ENCODE results near the gene DOCK3.
"Not testable (repeated sequence)": the region's sequence is repeated elsewhere in the genome, so short reads cannot be mapped to it uniquely, and the experiment has no call there.

The DOCK3 gene

DNA sequence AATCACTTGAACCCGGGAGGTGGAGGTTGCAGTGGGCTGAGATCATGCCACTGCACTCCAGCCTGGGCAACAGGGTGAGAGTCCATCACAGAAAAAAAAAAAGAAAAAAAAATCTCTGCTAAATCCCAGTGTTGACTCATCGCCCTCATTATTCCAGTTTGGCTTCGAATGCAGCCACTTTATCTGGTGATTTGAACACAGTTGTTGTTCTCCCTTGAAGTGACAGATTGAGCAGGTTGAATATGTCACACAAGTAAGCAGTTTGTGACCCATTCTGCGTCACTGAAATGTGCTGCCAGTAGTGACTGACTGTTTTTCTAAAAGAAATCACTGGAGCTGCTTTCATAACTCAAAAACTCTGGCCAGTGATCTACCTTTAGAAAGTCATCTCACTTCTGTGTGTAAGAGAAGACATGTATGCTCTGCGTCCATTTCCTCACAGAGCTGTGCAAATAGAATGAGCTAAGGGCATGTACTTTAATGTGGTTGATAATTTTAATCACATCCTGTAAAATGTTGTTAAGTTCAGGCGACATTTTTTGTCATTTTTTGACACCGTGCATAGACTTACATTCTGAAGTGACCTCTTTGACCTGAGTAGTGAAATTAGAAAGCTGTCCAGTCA, 12.5 kb downstream of the DOCK3 start:
- no peak for DNase-seq

DNA sequence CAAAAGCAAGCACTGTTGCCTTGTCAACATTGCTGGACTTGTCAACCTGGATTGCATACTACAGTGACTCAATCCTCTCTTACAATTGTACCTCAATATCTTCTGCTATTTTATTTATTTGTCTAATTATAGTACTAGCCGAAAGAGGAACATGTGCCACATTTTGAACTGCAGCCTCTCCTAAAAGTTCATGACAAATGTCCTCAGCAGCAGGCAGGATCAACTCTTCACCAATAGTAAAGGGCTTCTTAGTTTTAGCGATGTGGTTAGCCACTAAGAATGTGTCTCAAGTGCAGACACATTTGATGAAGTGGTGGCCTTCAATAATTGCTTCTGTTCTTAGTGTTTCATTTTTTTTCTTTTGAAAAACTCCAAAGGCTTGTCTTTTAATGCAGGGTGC, 13.2 kb downstream of the DOCK3 start:
- DNase-seq = no peak

DNA sequence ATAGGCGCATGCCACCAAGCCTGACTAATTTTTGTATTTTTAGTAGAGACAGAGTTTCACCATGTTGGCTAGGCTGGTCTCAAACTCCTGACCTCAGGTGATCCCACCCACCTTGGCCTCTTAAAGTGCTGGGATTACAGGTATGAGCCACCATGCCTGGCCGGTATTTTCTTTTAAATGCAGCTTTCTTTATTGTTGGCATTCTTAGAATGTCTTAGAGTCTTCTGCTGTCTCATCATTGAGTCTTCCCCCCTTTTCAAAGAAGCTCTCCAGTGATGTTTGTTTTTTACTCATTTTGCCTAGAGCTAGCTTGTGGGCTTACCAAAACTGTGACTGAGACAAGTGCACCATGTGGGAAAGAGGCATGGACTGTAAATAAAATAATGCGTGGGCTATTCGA, 13.9 kb downstream of the DOCK3 start:
- not testable (repeated sequence) for DNase-seq

DNA sequence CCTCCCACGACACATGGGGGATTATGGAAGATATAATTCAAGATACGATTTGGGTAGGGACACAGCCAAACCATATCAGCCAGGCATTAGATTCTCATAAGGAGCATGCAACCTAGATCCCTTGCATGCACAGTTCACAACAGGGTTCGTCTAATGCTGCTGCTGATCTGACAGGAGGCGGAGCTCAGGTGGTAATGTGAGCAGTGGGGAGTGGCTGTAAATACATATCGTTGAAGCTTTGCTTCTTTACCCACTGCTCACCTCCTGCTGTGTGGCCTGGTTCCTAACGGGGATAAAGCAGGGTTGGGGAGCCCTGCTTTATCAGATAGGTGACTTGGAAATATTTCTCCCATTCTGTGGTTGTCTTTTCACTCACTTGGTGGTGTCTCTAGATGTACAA, 14.8 kb downstream of the DOCK3 start:
- no peak for DNase-seq

DNA sequence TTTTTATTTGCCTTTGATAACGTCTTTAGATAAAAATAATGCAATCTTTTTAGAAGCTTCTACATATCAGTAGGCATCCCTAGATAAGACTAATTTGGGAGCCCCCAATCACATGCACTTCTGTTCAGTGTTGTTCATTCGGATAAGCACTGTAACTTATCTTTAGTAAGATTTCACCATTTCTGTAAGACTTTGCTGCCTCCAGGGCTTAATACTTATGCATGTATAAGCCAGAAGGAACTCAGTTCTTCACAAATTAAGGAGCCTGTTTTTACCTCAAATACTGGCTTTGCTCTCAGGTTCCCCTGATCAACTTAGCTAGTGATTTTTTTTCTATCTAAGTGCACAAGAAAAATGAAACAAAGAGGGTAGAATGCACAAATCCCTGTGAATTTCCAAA, 20.3 kb downstream of the DOCK3 start:
- DNase-seq = no peak

DNA sequence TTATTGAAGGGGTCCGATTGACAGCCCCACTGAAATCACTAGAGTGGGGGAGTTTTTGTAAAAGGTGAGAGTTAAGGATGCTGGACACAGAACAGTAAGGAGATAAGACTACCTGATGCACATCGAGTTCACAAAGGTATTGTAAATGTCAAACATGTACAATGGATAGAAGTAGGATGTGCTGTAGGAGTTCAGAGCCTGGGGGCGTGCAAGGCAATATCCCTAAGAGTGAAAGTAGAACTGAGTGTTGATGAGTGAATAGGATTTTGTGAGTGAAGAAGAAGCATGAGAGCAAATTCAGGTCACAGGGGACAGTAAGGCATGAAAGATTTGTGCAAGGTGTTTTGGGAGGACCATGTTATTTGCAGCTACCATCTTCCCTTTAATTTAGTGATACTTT, 21.5 kb downstream of the DOCK3 start:
- DNase-seq = no peak

DNA sequence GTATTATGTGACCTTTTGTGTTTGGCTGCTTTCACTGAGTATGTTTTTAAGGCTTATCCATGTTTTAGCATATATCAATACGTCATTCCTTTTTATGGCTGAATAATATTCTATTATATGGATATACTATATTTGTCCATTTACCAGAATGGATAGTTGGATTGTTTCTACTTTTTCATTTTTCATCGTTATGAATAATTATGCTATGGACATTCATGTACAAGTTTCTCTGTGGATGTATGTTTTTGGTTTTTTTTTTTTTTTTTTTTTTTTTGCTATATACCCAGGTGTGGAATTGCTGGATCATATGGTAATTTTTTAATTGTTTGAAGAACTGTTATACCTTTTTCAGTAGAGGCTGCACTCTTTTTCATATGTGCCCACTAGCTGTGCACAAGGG, 23.5 kb downstream of the DOCK3 start:
- DNase-seq = no peak

DNA sequence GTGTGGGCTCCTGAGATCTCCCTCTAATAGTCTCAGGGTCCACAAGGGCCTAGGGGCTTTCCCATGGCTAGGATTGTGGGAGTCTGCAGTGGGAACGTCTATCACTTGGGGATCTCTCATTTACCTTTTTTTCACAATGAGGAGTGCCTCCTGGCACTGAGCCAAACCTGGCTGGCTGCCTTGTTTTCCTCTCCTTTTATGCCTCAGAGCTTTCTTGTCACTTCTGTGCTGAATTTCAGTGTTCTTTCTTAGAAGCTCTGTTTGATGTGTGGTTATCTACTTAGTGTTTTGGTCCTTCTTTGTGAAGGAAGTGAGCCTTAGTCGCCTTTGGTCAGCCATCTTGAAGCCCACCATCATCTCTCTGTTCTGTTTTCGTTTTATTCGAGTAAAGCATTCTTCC, 33.9 kb downstream of the DOCK3 start:
- peak; percentile 10 for DNase-seq

DNA sequence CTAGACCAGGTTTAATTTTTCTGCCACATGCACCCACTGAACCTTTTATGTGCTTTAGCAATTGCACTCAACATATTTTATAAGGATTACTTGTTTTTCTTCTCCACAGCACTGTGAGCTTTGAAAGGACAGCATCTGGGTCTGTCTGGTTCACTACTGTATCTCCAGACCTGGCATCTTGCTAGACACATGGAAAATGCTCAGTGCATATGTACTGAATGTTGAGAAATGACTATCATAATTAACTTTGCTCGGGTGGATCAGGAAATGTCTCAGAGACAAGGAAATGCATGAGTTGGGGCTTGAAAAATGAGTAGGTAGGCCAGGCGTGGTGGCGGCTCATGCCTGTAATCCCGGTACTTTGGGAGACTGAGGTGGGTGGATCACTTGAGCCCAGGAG, 40.2 kb downstream of the DOCK3 start:
- no peak for DNase-seq

DNA sequence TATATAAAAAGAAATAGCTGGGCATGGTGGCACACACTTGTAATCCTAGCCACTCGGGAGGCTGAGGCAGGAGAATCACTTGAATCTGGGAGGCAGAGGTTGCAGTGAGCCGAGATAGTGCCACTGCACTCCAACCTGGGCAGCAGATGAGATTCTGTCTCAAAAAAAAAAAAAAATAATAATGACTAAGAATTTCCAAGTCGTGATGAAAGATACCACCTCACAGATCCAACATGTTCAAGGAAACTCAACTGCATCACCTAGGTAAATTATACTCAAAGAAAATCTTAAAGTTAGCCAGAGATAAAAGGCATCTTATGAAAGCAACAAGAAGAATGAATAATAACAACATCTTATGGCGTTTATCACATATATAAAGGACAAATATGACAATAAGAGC, 50.1 kb downstream of the DOCK3 start:
- no peak for DNase-seq

DNA sequence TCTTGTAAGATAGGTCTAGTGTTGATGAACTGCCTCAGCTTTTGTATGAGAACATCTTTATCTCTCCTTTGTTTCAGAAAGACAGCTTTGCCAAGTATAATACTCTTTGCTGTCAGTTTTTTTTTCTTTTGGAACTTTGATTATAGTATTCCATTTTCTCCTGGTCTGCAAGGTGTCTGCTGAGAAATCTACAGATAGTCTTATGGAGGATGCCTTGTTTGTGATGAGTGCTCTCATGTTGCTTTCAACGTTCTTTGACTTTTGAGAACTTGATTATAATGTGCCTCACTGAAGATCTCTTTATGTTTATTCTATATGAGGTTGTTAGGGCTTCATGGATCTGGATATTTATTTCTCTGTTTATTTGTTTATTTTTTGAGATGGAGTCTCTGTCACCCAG, 60.3 kb downstream of the DOCK3 start:
- DNase-seq = no peak

DNA sequence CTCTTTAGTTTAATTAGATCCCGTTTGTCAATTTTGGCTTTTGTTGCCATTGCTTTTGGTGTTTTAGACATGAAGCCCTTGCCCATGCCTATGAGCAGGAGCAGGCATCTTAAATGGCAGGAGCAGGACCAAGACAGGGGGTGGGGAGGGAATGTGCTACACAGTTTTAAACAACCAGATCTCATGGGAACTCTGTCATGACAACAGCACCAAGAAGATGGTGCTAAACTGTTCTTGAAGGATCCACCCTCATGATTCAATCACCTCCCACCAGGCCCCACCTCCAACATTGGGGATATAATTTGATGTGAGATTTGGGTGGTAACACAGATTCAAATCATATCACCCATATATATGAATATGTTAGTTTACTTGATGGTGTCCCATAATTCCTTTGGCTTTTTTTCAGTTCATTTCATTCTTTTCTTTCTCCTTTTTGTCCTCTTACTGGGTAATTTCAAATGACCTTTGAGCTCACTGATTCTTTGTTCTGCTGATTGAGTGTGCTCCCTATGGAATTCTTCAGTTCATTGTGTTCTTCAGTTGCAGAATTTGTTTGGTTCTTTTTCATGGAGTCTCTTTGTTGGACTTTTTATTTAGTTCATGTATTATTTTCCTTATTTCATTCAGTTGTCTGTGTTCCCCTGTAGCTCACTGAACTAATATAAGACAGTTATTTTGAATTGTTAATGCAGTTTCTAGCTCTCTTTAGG, 62.6 kb downstream of the DOCK3 start:
- DNase-seq = no peak

DNA sequence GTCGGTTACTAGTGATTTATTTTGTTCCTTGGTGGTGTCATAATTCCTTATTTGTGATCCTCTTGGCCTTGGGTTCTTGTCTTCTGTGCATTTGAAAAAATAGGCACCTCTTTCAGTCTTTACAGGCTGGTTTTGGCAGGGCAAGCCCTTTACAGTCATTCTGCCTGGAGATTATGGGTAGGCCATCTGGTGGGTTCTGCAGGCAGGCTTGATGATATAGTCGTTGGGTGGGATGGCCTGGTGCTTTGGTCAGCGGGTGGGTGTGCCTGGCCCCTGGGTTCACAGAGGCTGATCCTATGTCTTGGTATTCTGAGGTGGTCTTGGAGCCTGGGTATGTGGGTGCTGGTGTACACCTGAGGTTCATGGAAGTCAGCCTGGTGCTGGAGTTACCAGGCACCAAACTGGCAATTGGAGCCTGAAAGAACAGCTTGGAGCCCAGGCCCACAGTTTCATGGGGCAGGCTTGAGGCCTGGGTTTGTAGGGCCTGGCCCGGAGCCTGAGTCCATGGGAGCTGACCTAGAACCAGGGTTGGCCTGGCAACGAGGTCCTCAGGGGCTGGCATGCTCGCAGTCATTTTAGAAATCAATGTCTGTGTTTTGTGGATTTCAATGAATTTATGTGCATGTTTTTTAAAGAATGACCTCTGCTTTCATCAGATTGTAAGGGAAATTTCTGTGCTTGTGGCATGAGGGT, 63.3 kb downstream of the DOCK3 start:
- DNase-seq = no peak

DNA sequence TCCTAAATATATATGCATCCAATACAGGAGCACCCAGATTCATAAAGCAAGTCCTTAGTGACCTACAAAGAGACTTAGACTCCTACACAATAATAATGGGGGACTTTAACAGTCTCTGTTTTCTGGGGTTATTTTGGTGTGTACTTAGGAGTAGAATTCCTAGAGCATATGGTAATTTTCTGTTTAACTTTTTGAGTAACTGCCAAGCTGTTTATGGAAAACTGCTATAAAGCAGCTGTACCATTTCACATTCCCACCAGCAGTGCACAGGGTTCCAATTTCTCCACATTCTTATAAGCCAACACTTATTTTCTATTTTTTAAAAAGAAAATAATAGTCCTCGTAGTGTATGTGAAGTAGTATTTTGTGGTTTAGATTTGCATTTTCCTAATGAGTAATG, 68.9 kb downstream of the DOCK3 start:
- DNase-seq = no peak

DNA sequence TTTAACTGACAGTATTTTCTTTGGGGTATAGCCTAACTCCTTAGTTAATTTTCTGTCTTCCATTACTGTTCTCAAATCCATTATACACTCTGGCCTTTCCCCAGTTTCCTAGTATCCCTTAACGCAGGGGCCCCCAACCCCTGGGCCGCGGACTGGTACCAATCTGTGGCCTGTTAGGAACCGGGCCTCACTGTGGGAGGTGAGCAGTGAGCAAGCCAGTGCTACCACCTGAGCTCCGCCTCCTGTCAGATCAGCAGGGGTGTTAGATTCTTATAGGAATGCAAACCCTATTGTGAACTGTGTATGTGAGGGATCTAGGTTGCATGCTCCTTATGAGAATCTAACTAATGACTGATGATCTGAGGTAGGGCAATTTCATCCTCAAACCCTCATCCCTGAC, 75.1 kb downstream of the DOCK3 start:
- DNase-seq = no peak

DNA sequence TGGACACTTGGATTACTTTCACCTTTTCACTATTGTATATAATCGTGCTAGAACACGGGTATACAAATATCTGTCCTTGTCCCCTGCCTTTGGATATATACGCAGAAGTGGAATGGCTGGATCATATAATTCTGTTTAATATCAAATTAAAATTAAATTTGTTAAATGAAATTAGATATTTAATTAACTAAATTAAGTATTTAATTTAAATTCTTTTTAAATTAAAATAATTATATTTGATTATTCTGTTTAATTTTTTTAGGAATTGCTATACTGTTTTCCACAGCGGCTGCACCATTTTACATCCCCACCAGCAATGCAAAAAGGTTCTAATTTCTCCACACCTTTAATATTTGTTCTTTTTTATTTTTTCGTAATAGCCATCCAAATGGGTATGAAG, 84.3 kb downstream of the DOCK3 start:
- DNase-seq = no peak

DNA sequence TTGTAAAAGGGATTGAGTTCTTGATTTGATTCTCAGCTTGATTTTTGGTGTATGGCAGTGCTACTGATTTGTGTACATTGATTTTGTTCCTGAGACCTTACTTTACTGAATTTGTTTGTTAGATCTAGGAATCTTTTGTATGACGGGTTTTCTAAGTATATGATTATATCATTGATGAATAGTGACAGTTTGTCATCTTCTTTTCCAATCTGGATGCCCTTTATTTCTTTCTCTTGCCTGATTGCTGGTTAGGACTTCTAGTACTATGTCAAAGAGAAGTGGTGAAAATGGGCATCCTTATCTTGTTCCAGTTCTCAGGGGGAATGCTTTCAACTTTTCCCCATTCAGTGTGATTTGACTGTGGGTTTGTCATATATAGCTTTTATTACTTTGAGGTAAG, 103.0 kb downstream of the DOCK3 start:
- no peak for DNase-seq

DNA sequence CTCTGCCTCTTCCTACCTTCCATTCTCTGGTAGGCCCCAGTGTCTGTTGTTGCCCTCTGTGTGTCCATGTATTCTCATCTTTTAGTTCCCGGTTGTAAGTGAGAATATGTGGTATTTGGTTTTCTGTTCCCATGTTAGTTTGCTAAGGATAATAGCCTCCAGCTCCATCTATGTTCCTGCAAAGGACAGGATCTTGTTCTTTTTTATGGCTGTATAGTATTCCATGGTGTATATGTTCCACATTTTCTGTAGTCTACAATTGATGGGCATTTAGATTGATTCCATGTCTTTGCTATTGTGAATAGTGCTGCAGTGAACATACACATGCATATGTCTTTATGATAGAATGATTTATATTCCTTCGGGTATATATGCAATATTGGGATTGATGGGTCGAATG, 107.0 kb downstream of the DOCK3 start:
- DNase-seq = not testable (repeated sequence)

DNA sequence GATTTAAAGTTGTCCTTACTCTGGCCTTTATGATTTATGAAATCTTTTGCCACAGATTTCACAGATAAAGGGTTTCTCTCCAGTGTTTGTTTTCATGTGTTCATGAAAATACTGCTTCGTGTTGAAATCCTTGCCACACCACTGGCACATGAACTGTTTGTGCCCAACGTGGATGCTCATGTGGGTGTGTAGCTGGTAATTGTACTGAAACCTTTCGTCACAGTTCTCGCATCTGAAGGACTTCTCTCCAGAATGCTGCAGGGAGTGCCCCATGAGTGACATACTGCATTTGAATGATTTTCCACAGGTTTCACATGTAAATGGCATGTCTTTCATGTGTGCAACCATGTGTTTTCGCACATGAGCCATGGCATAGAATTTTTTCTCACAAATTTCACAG, 111.9 kb downstream of the DOCK3 start:
- no peak for DNase-seq

DNA sequence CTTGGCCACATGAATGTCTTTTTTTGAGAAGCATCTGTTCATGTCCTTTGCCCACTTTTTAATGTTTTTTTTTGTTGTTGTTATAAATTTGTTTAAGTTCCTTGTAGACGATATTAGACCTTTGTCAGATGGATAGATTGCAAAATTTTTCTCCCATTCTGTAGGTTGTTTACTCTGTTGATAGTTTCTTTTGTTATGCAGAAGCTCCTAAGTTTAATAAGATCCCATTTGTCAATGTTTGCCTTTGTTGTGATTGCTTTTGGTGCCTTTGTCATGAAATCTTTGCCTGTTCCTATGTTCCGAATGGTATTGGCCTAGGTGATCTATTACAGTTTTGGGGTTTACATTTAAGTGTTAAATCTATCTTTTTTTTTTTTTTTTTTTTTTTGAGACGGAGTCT, 116.2 kb downstream of the DOCK3 start:
- not testable (repeated sequence) for DNase-seq

DNA sequence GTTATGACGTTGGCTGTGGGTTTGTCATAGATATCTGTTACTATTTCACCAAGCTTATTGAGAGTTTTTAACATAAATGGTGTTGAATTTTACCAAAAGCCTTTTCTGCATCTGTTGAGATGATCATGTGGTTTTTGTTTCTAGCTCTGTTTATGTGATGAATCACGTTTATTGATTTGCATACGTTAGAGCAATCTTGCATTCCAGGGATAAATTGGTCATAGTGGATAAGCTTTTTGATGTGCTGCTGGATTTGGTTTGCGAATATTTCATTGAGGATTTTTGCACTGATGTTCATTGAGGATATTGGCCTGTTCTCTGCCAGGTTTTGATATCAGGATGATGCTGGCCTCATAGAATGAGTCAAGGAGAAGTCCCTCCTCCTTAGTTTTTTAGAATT, 117.8 kb downstream of the DOCK3 start:
- DNase-seq = no peak

DNA sequence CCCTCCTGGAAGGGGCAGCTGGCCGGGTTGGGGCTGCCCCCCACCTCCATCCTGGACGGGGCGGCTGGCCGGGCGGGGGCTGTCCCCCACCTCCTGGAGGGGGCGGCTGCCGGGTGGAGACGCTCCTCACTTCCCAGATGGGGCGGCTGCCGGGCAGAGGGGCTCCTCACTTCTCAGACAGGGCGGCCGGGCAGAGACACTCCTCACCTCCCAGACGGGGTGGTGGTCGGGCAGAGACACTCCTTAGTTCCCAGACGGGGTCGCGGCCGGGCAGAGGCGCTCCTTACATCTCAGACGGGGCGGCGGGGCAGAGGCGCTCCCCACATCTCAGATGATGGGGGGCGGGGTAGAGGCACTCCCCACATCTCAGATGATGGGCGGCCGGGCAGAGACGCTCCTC, 129.1 kb downstream of the DOCK3 start:
- DNase-seq = not testable (repeated sequence)

DNA sequence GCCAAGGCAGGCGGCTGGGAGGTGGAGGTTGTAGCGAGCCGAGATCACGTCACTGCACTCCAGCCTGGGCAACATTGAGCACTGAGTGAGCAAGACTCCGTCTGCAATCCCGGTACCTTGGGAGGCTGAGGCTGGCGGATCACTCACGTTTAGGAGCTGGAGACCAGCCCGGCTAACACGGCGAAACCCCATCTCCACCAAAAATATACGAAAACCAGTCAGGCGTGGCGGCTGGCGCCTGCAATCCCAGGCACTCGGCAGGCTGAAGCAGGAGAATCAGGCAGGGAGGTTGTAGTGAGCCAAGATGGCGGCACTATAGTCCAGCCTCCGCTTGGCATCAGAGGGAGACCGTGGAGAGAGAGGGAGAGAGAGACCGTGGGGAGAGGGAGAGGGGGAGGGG, 129.6 kb downstream of the DOCK3 start:
- not testable (repeated sequence) for DNase-seq

DNA sequence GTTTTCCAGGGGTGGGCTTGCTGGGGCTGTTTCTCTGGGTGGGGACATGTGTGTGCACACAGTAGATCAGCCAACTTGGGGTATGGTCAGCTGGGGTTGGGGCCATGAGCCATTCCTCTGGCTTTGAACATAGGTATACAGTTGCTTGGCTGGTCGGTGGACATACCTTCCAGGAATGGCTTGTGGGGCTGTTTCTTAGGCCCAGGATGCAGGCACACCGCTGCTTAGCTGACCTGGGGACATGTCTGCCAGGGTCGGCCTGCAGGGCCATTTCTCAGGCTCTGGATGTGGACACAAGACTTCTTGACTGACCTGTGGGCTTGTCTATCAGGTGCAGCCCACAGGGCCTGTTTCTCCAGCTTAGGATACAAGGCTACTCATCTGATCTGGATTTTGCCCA, 130.6 kb downstream of the DOCK3 start:
- DNase-seq = no peak

DNA sequence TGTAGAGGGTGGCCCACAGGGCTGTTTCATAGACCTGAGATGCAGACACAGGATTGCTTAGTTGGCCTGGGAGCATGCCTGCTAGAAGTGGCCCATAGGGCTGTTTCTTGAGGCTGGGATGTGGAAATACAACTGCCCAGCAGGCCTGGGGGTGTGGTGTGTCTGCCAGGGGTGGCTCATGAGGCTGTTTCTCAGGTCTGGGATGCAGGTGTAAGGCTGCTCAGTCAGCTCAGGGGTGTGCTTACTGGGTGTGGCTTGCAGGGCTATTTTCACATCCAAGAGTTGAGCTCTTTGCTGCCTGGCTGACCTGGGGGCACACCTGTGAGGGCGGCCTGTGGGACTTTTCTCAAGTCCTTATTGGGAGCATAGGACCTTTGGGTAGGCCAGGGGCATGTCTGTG, 131.3 kb downstream of the DOCK3 start:
- DNase-seq = no peak

Measured in RPMI8226 (cell line).